ES-I3 (cell line): ENCODE measurements around the gene SPPL2A.

Source experiments
- H3K36me3 ChIP-seq: 2 replicates; pipeline ENCODE4 v1.6.1; 2013; ENCODE audit warnings: mild to moderate bottlenecking, low read length, control low read depth, moderate library complexity; ENCODE audit not compliant: insufficient read depth
- H3K4me1 ChIP-seq: 2 replicates; pipeline ENCODE4 v1.6.1; 2013; ENCODE audit warnings: mild to moderate bottlenecking, control low read depth, low read length; ENCODE audit not compliant: insufficient read depth
- H3K9ac ChIP-seq: 2 replicates; pipeline ENCODE4 v1.6.1; 2013; ENCODE audit warnings: low read depth, mild to moderate bottlenecking, low read length, moderate library complexity
- H3K9me3 ChIP-seq: 2 replicates; pipeline ENCODE4 v1.6.1; 2013; ENCODE audit warnings: mild to moderate bottlenecking, low read length, moderate library complexity; ENCODE audit not compliant: control insufficient read depth, insufficient read depth

The SPPL2A gene

GRCh38 chr15:50686469-50687301, 78.8 kb downstream of the SPPL2A start, which contains the start of gene TRPM7:
Gene TRPM7 (minus strand): TSS chr15:50686797. CDS start chr15:50686533, 264 bp downstream.
- Histone ChIP-seq H3K36me3 (no peaks in the 10 kb centered on the region), H3K9ac (peak within 1 kb of the TSS; percentile 95), H3K4me1 (no peaks in the 10 kb centered on the region), H3K9me3 (no peaks in the 10 kb centered on the region)

- Histone ChIP-seq H3K4me1 (no peaks in the 10 kb centered on the region), H3K9ac (peak overlapping the region; percentile 95), H3K9me3 (no peaks in the 10 kb centered on the region), H3K36me3 (no peaks in the 10 kb centered on the region)
Observed at GRCh38 chr15:50685976-50686468, 79.5 kb downstream of the SPPL2A start.

- Histone ChIP-seq H3K36me3 (no peaks in the 10 kb centered on the region), H3K9me3 (no peaks in the 10 kb centered on the region), H3K9ac (peak overlapping the region; percentile 95), H3K4me1 (no peaks in the 10 kb centered on the region)
Observed at GRCh38 chr15:50685191-50685975, 80.1 kb downstream of the SPPL2A start.

GRCh38 chr15:50681467-50681866, 84.0 kb downstream of the SPPL2A start:
- Histone ChIP-seq H3K9ac (no peak overlapping the region), H3K4me1 (no peaks in the 10 kb centered on the region), H3K9me3 (no peaks in the 10 kb centered on the region), H3K36me3 (no peaks in the 10 kb centered on the region)

GRCh38 chr15:50676799-50677483, 88.6 kb downstream of the SPPL2A start:
- peaks cover 4% of the 10 kb centered on the region; the same call in 1 of the 2 replicates for H3K36me3 ChIP-seq
- H3K4me1 ChIP-seq: no peaks in the 10 kb centered on the region
- H3K9me3 ChIP-seq: no peaks in the 10 kb centered on the region

GRCh38 chr15:50675535-50676144, 89.9 kb downstream of the SPPL2A start:
- Histone ChIP-seq H3K9me3 (no peaks in the 10 kb centered on the region), H3K4me1 (no peaks in the 10 kb centered on the region), H3K36me3 (peaks cover 4% of the 10 kb centered on the region; the same call in 1 of the 2 replicates), H3K9ac (no peak overlapping the region)

More at GRCh38 chr15:50676799-50677483, 88.6 kb downstream of the SPPL2A start:
- no peak overlapping the region for H3K9ac ChIP-seq

GRCh38 chr15:50670115-50670514, 95.4 kb downstream of the SPPL2A start:
- Histone ChIP-seq H3K4me1 (no peaks in the 10 kb centered on the region), H3K9me3 (no peaks in the 10 kb centered on the region; the same call in 1 of the 2 replicates), H3K36me3 (peaks cover 4% of the 10 kb centered on the region; the same call in 1 of the 2 replicates), H3K9ac (no peak overlapping the region)

- Histone ChIP-seq H3K4me1 (no peaks in the 10 kb centered on the region), H3K9me3 (no peaks in the 10 kb centered on the region; the same call in 1 of the 2 replicates), H3K9ac (no peak overlapping the region), H3K36me3 (peaks cover 3% of the 10 kb centered on the region; the same call in 1 of the 2 replicates)
Observed at GRCh38 chr15:50669611-50670010, 95.9 kb downstream of the SPPL2A start.

- no peaks in the 10 kb centered on the region for H3K4me1 ChIP-seq
- H3K9me3 ChIP-seq: no peaks in the 10 kb centered on the region; the same call in 1 of the 2 replicates
- no peak overlapping the region for H3K9ac ChIP-seq
- H3K36me3 ChIP-seq: peaks cover under 1% of the 10 kb centered on the region; the same call in 1 of the 2 replicates
Observed at GRCh38 chr15:50665938-50666337, 99.6 kb downstream of the SPPL2A start.

- no peaks in the 10 kb centered on the region for H3K9me3 ChIP-seq
- H3K36me3 ChIP-seq: no peaks in the 10 kb centered on the region
- H3K9ac ChIP-seq: no peak overlapping the region
- peaks cover 4% of the 10 kb centered on the region; the same call in 1 of the 2 replicates for H3K4me1 ChIP-seq
Observed at GRCh38 chr15:50655555-50655954, 110.0 kb downstream of the SPPL2A start.

GRCh38 chr15:50653156-50653743, 112.3 kb downstream of the SPPL2A start:
- H3K9ac ChIP-seq: no peak overlapping the region
- peaks cover 4% of the 10 kb centered on the region; the same call in 1 of the 2 replicates for H3K4me1 ChIP-seq
- no peaks in the 10 kb centered on the region for H3K9me3 ChIP-seq
- peaks cover 3% of the 10 kb centered on the region; the same call in 1 of the 2 replicates for H3K36me3 ChIP-seq

GRCh38 chr15:50652671-50653070, 112.8 kb downstream of the SPPL2A start:
- peaks cover 3% of the 10 kb centered on the region; the same call in 1 of the 2 replicates for H3K36me3 ChIP-seq
- H3K9ac ChIP-seq: no peak overlapping the region
- H3K9me3 ChIP-seq: no peaks in the 10 kb centered on the region
- H3K4me1 ChIP-seq: peaks cover 4% of the 10 kb centered on the region; the same call in 1 of the 2 replicates
